Measurements from ENCODE around the gene CFAP90.

CFAP90 gene

GRCh38 chr5:7872517-7873130, 21.7 kb upstream of the CFAP90 start:
- no peak for DNase-seq (ENCODE audit: extremely low read depth, insufficient read length)
- Histone ChIP-seq H3K36me3 (ENCODE audit: control insufficient read depth, insufficient read depth, low read length) (peaks cover 3% of the 10 kb centered on the region), H3K4me3 (replicated peaks; ENCODE audit: low read depth, low read length) (no peak overlapping the region), H3K27me3 (replicated peaks; ENCODE audit: control insufficient read depth, insufficient read depth, low read length) (no peaks in the 10 kb centered on the region)
- TF ChIP-seq, protein P1, sequence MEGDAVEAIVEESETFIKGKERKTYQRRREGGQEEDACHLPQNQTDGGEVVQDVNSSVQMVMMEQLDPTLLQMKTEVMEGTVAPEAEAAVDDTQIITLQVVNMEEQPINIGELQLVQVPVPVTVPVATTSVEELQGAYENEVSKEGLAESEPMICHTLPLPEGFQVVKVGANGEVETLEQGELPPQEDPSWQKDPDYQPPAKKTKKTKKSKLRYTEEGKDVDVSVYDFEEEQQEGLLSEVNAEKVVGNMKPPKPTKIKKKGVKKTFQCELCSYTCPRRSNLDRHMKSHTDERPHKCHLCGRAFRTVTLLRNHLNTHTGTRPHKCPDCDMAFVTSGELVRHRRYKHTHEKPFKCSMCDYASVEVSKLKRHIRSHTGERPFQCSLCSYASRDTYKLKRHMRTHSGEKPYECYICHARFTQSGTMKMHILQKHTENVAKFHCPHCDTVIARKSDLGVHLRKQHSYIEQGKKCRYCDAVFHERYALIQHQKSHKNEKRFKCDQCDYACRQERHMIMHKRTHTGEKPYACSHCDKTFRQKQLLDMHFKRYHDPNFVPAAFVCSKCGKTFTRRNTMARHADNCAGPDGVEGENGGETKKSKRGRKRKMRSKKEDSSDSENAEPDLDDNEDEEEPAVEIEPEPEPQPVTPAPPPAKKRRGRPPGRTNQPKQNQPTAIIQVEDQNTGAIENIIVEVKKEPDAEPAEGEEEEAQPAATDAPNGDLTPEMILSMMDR (IDR thresholded peaks at IDR 0.05; ENCODE audit: insufficient read depth, low read length, poor library complexity, severe bottlenecking): no peak

- no peak for DNase-seq (ENCODE audit: extremely low read depth, insufficient read length)
- Histone ChIP-seq H3K4me3 (replicated peaks; ENCODE audit: low read depth, low read length) (no peak overlapping the region), H3K27me3 (replicated peaks; ENCODE audit: control insufficient read depth, insufficient read depth, low read length) (no peaks in the 10 kb centered on the region), H3K36me3 (ENCODE audit: control insufficient read depth, insufficient read depth, low read length) (peaks cover 3% of the 10 kb centered on the region)
- TF ChIP-seq, protein P1 (IDR thresholded peaks at IDR 0.05; ENCODE audit: insufficient read depth, low read length, poor library complexity, severe bottlenecking): no peak
Observed at GRCh38 chr5:7871653-7872052, 20.7 kb upstream of the CFAP90 start.

DNA sequence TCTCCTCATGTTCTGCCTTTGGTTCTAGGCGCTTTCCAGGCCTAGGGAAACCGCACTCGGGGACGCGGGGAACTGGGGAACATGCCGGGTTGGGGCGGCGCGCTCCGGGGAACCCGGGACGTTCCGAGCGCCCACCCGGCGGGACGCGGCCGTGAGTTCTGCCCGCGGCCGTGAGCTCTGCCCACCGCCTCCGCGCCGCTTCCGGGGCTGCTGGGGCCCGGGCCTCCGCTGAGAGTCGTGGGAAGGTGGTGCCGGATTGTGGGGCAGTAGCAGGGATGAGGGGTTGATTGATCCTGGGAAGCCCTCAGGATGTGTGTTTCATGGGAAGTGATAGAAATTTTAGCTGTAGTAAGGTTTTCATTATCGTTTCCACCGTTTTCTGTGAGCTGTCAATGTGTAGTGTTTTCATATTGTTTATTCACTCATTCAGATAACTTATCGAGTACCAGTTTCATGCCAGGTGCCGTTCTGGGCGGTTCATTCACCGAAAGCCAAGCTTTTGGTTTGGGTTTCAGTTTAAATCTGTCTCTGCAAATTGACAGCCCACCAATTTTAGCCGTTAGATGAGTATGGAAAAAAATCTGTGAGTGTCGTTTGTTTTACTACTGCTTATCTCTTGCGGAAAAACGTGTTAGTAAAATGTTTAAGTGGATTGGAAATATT, 18.7 kb upstream of the CFAP90 start:
- TF ChIP-seq, protein P1 (IDR thresholded peaks at IDR 0.05; ENCODE audit: insufficient read depth, low read length, poor library complexity, severe bottlenecking): no peak
- Histone ChIP-seq H3K36me3 (ENCODE audit: control insufficient read depth, insufficient read depth, low read length) (no peaks in the 10 kb centered on the region), H3K27me3 (replicated peaks; ENCODE audit: control insufficient read depth, insufficient read depth, low read length) (no peaks in the 10 kb centered on the region), H3K4me3 (replicated peaks; ENCODE audit: low read depth, low read length) (peak overlapping the region; percentile 92)
- DNase-seq (ENCODE audit: extremely low read depth, insufficient read length): no peak

DNA sequence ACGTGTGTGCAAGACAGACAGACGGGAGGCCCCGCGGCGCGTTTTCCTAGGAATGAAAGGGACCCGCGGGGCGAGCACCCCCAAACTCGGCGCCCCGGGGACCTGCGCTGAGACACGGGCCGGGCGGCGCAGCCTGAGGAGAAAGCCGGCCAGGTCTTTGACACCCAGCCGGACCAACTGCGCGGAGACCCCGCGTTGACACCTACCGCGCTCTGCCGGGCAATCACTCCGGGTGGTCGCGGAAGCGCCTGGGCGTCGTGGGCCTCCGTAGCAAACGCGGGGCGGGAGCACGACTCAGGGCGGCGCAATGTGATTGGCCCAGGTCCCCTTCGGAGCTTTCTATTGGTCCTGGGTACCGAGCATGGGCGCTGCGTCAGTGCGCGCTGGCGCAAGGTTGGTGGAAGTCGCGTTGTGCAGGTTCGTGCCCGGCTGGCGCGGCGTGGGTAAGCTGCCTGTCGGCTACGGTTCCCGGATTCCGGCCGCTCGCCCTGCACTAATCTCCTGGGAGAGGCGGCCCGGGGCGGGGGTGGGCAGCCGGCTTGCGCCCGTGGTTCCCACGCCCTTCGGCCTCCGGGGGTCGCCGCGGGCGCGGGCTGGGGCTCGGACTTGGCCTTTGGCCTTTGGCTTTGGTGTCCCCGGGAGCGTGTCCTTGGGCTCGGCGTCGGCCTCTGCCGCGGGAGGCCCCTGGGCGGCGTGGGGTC, 18.0 kb upstream of the CFAP90 start, which contains the start of the genes FASTKD3 and MTRR:
FASTKD3 (minus strand) TSS at position 259 of the 701 bp plus-strand sequence. CDS start 948 bp downstream, outside the sequence.
MTRR (plus strand) TSS at position 376 of the 701 bp plus-strand sequence. CDS start 1,647 bp downstream, outside the sequence.
- Histone ChIP-seq H3K27me3 (replicated peaks; ENCODE audit: control insufficient read depth, insufficient read depth, low read length) (no peaks in the 10 kb centered on the region), H3K4me3 (replicated peaks; ENCODE audit: low read depth, low read length) (peak within 1 kb of the TSS; percentile 92), H3K36me3 (ENCODE audit: control insufficient read depth, insufficient read depth, low read length) (no peaks in the 10 kb centered on the region)
- TF ChIP-seq, protein P1 (IDR thresholded peaks at IDR 0.05; ENCODE audit: insufficient read depth, low read length, poor library complexity, severe bottlenecking): no peak
- peak; percentile 93 for DNase-seq (ENCODE audit: extremely low read depth, insufficient read length)

DNA sequence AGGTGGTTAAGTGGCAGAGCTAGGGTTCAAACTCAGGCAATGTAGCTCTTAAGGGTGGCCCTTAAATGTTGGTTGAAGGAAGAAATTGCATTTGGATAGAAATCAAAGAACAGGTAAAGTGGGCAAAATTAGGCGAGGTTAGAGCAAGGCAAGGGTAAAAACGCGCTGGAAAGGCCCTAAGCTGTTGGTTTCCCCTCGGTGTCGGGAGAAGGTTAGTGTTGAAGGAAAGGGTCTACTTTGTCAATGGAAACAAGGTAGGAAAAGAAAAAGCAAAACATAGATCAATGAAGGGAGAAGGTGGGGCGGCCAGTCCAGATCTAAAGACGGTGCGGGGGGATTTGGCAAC, 17.5 kb upstream of the CFAP90 start:
- Histone ChIP-seq H3K27me3 (replicated peaks; ENCODE audit: control insufficient read depth, insufficient read depth, low read length) (no peaks in the 10 kb centered on the region), H3K4me3 (replicated peaks; ENCODE audit: low read depth, low read length) (peak overlapping the region; percentile 92), H3K36me3 (ENCODE audit: control insufficient read depth, insufficient read depth, low read length) (no peaks in the 10 kb centered on the region; the same call in 1 of the 2 replicates)
- DNase-seq (ENCODE audit: extremely low read depth, insufficient read length): no peak
- TF ChIP-seq, protein P1 (IDR thresholded peaks at IDR 0.05; ENCODE audit: insufficient read depth, low read length, poor library complexity, severe bottlenecking): no peak

All from GM06990 (cell line).